ENCODE measurements around the gene FBXL12. TPM values are rescaled to one million over a fixed set of nuclear protein-coding genes. Genes with fewer than 3 reads are reported as not detected.

FBXL12 gene
- total RNA-seq, 1 donor from 2014 or later: 4.5 TPM

DNA sequence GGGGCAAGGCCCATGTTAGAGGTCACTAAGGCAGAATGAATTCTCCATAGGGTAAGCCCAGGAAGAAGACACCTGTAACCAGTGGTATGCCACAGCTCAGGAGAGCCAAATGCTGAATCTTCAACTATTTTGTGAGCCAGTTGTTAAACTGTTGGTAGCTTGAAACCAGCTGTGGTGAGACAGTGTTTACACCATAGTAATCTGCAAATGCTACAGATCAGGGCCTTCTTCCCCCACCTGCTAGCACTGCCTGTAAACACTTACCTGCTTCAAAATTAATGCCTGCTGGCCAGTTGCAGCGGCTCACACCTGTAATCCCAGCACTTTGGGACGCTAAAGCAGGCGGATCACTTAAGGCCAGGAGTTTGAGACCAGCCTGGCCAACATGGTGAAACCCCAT, 12.1 kb downstream of the FBXL12 start:
- H3K4me3 ChIP-seq (ENCODE audit: low read depth, low read length): no peak overlapping the region
- TF ChIP-seq, protein P1, sequence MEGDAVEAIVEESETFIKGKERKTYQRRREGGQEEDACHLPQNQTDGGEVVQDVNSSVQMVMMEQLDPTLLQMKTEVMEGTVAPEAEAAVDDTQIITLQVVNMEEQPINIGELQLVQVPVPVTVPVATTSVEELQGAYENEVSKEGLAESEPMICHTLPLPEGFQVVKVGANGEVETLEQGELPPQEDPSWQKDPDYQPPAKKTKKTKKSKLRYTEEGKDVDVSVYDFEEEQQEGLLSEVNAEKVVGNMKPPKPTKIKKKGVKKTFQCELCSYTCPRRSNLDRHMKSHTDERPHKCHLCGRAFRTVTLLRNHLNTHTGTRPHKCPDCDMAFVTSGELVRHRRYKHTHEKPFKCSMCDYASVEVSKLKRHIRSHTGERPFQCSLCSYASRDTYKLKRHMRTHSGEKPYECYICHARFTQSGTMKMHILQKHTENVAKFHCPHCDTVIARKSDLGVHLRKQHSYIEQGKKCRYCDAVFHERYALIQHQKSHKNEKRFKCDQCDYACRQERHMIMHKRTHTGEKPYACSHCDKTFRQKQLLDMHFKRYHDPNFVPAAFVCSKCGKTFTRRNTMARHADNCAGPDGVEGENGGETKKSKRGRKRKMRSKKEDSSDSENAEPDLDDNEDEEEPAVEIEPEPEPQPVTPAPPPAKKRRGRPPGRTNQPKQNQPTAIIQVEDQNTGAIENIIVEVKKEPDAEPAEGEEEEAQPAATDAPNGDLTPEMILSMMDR (IDR thresholded peaks at IDR 0.05; ENCODE audit: insufficient read depth, low read length, severe bottlenecking): no peak
- H3K36me3 ChIP-seq (ENCODE audit: control insufficient read depth, insufficient read depth, low read length): peaks cover 18% of the 10 kb centered on the region
- FAIRE-seq: no peak
- no peaks in the 10 kb centered on the region for H3K27me3 ChIP-seq (ENCODE audit: control insufficient read depth, insufficient read depth, low read length)
- DNase-seq (ENCODE audit: low read depth): no peak

DNA sequence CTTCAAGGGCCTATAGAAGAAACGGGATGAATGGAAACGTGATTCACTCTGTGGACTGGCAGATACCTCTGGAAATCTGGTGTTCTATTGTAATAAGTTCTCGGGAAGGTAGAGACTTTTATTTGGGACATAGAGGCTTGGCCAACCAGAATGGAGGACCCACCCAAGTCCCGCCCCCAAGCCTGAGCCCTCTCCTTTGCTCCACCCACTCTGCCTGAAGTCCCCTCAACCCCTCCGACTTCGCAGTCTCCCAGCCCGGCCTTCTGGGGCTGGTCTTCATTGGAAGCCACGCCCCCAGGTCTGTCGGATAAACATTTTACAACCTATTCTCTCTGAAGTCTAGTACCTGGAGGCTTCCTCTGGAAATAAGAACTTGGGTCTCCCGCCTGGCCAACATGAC, 16.9 kb downstream of the FBXL12 start:
- Histone ChIP-seq H3K27me3 (ENCODE audit: control insufficient read depth, insufficient read depth, low read length) (no peaks in the 10 kb centered on the region), H3K4me3 (ENCODE audit: low read depth, low read length) (no peak overlapping the region), H3K36me3 (ENCODE audit: control insufficient read depth, insufficient read depth, low read length) (peaks cover 1% of the 10 kb centered on the region)
- no peak for FAIRE-seq
- TF ChIP-seq, protein P1 (IDR thresholded peaks at IDR 0.05; ENCODE audit: insufficient read depth, low read length, severe bottlenecking): no peak
- DNase-seq (ENCODE audit: low read depth): no peak

DNA sequence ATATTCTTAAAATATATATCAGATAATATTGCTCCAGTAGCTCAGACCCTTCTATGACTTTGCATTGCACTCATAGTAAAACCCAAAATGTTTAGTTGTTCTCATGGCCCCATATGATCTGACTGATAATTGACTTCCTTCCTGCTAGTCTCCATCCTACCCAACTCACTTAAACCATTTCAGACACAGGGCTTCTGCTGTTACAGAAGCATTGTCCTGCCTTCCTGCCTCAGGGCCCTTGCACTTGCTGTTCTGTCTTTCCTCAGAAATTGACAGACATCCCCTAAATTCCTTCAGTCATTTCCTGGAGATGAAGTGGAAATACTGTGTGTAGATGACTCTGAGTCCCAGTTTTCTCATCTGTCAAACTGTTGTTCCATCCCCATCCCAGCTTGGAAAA, 19.7 kb downstream of the FBXL12 start:
- H3K36me3 ChIP-seq (ENCODE audit: control insufficient read depth, insufficient read depth, low read length): no peaks in the 10 kb centered on the region
- no peak for FAIRE-seq
- TF ChIP-seq, protein P1 (IDR thresholded peaks at IDR 0.05; ENCODE audit: insufficient read depth, low read length, severe bottlenecking): no peak
- no peak for DNase-seq (ENCODE audit: low read depth)
- no peaks in the 10 kb centered on the region for H3K27me3 ChIP-seq (ENCODE audit: control insufficient read depth, insufficient read depth, low read length)
- H3K4me3 ChIP-seq (ENCODE audit: low read depth, low read length): no peak overlapping the region

DNA sequence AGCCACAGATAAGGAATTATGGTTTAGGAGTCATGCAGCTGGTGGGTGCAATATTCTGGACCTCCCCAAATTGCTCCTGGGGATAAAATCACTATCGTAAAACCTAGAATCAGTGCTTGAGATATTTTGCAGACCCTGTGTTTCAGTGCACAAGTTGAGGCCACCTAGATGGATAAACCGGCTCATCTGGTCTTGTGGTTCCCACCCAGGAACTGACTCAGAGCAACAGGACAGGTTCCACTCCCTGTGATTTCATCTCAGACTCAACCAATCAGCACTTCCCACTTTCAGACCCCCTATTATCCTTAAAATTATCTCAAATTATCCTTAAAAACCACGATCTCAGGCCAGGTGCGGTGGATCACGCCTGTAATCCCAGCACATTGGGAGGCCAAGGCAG, 21.0 kb downstream of the FBXL12 start:
- TF ChIP-seq, protein P1 (IDR thresholded peaks at IDR 0.05; ENCODE audit: insufficient read depth, low read length, severe bottlenecking): no peak
- no peaks in the 10 kb centered on the region for H3K27me3 ChIP-seq (ENCODE audit: control insufficient read depth, insufficient read depth, low read length)
- DNase-seq (ENCODE audit: low read depth): peak; percentile 73
- no peak overlapping the region for H3K4me3 ChIP-seq (ENCODE audit: low read depth, low read length)
- H3K36me3 ChIP-seq (ENCODE audit: control insufficient read depth, insufficient read depth, low read length): no peaks in the 10 kb centered on the region
- no peak for FAIRE-seq

DNA sequence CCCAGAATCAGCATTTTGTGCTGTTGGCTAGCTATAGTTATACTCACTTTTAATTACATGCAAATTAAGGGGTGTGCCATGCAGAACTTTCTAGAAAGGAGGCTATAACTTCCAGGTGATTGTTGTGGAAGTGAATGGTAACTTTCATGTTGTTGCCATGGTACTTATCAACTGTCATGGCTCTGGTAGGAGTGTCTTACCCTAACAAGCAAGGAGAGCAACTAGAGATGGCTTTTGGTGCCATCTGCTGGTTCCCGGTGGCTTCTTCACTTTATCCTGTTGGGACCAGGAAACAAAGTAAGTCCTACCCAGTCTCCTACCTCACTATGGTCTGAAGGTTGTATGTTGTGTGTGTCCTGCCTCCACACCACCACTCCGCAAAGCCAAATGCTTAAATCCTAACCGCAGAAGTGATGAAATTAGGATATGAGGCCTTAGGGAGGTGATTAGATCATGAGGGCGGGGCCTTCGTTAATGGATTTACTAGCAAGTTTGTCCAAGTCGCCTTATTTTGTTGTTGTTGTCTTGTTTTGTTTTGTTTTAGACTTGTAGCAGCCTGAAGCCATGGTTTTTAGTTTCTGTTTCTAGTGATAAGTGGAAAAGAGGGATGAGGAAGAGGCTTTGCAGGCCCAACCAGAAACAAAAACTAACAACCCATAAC, 22.6 kb downstream of the FBXL12 start:
- Histone ChIP-seq H3K27me3 (ENCODE audit: control insufficient read depth, insufficient read depth, low read length) (no peaks in the 10 kb centered on the region), H3K4me3 (ENCODE audit: low read depth, low read length) (no peak overlapping the region), H3K36me3 (ENCODE audit: control insufficient read depth, insufficient read depth, low read length) (no peaks in the 10 kb centered on the region)
- FAIRE-seq (peak; percentile 72), DNase-seq (ENCODE audit: low read depth) (peak; percentile 89)
- TF ChIP-seq, protein P1 (IDR thresholded peaks at IDR 0.05; ENCODE audit: insufficient read depth, low read length, severe bottlenecking): peak; percentile 88

DNA sequence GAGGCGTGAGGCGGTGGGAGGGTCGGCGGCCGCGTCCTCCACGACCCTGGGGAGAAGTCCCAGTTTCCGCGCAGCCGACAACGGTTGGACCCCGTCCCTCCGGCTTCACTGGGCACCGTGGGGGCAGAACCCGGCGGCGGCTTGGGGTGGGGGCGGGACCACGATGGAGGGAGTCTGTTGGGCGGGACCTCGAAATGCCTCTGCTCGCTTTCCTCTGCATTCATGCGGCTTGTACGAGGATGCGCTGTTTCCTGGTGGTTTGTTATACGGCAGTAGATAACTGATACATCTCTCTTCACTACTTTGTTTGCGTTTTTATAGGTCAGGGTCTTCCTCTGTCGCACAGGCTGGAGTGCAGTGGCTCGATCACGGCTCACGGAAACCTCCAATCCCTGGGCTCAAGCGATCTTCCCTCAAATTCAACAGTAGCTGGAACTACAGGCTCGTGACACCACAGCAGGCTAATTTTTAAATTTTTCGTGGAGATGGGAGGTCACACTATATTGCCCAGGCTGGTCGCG, 25.7 kb downstream of the FBXL12 start:
- FAIRE-seq (no peak), DNase-seq (ENCODE audit: low read depth) (peak; percentile 28)
- TF ChIP-seq, protein P1 (IDR thresholded peaks at IDR 0.05; ENCODE audit: insufficient read depth, low read length, severe bottlenecking): no peak
- H3K36me3 ChIP-seq (ENCODE audit: control insufficient read depth, insufficient read depth, low read length): no peaks in the 10 kb centered on the region
- no peaks in the 10 kb centered on the region for H3K27me3 ChIP-seq (ENCODE audit: control insufficient read depth, insufficient read depth, low read length)
- H3K4me3 ChIP-seq (ENCODE audit: low read depth, low read length): peak overlapping the region; percentile 79
